Astrocyte of the cerebellum (primary cell): Measurements from ENCODE around the gene CHCHD10.
A peak's percentile ranks its signal among the peaks of the same experiment; 100 is the strongest.

Experiments
- DNase-seq: peaks from one replicate; pipeline ENCODE4 v3.0.0-alpha.2; 2011; ENCODE audit warnings: low read depth
- H3K4me3 ChIP-seq: 2 replicates; pipeline ENCODE4 v1.5.1; 2011; ENCODE audit warnings: mild to moderate bottlenecking, low read depth, low read length, moderate library complexity
- in situ Hi-C: cut with HindIII; loops from 2 replicates; pipeline ENCODE4 v1.10.0; 2017; ENCODE audit warnings: low sequenced_read_pairs
- TF ChIP-seq, protein P1 (sequence below): IDR thresholded peaks from 2 replicates; pipeline ENCODE4 v1.5.1; 2012; ENCODE audit warnings: low read length, low read depth, moderate library complexity, mild to moderate bottlenecking; ENCODE audit errors: missing control alignments

The CHCHD10 gene

DNA sequence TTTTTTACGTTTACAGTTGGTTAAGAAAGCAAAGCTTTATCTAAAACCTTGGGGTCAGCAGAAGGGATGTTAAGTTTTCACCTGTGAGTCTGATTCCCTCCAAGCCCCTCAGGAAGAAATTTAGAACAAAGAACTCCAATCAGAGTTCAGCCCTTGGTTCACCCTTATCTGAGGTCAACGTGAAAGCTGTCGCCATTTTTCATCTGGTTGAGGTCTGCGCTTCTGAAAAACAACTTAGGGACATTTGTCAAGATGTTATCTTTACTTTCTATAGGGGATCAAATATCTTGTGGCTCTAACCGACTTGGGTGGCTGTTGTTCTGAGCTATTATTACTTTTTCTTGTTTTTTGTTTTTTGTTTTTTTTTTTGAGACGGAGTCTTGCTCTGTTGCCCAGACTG, 46.9 kb downstream of the CHCHD10 start:
- in situ Hi-C loops = no loop called here

DNA sequence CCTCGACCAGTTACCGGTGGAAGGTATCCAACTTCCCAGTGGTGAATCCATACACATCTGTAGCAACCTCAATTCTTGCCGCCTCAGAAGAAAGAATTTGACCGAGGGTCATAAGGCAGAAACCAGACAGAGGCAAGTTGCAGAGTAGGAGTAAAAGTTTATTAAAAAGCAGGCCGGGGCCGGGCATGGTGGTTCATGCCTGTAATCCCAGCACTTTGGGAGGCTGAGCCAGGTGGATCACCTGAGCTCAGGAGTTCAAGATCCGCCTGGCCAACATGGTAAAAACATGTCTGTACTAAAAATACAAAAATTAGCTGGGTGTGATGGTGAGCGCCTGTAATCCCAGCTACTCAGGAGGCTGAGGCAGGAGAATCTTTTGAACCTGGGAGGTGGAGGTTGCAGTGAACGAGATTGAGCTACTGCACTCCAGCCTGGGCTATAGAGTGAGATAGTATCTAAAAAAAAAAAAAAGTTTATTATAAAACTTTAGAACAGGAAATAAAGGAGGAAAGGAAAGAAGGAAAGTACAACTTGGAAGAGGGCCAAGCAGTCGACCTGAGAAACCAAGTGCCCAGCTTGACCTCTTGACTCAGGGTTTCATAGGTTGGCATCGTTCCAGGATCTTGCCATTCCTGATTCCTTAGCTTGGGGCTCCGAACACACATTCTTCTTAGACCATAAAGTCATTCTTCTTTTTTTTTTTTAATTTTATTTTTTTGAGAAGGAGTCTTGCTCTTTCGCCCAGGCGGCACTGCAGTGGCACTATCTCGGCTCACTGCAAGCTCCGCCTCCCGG, 49.2 kb downstream of the CHCHD10 start:
- in situ Hi-C loops = no loop called here
- TF ChIP-seq, protein P1, sequence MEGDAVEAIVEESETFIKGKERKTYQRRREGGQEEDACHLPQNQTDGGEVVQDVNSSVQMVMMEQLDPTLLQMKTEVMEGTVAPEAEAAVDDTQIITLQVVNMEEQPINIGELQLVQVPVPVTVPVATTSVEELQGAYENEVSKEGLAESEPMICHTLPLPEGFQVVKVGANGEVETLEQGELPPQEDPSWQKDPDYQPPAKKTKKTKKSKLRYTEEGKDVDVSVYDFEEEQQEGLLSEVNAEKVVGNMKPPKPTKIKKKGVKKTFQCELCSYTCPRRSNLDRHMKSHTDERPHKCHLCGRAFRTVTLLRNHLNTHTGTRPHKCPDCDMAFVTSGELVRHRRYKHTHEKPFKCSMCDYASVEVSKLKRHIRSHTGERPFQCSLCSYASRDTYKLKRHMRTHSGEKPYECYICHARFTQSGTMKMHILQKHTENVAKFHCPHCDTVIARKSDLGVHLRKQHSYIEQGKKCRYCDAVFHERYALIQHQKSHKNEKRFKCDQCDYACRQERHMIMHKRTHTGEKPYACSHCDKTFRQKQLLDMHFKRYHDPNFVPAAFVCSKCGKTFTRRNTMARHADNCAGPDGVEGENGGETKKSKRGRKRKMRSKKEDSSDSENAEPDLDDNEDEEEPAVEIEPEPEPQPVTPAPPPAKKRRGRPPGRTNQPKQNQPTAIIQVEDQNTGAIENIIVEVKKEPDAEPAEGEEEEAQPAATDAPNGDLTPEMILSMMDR = no peak
- DNase-seq = no peak
- H3K4me3 ChIP-seq = no peak overlapping the region

More for the DNA sequence above, 46.9 kb downstream of the CHCHD10 start:
- TF ChIP-seq, protein P1 = no peak
- H3K4me3 ChIP-seq = no peak overlapping the region
- DNase-seq = no peak

DNA sequence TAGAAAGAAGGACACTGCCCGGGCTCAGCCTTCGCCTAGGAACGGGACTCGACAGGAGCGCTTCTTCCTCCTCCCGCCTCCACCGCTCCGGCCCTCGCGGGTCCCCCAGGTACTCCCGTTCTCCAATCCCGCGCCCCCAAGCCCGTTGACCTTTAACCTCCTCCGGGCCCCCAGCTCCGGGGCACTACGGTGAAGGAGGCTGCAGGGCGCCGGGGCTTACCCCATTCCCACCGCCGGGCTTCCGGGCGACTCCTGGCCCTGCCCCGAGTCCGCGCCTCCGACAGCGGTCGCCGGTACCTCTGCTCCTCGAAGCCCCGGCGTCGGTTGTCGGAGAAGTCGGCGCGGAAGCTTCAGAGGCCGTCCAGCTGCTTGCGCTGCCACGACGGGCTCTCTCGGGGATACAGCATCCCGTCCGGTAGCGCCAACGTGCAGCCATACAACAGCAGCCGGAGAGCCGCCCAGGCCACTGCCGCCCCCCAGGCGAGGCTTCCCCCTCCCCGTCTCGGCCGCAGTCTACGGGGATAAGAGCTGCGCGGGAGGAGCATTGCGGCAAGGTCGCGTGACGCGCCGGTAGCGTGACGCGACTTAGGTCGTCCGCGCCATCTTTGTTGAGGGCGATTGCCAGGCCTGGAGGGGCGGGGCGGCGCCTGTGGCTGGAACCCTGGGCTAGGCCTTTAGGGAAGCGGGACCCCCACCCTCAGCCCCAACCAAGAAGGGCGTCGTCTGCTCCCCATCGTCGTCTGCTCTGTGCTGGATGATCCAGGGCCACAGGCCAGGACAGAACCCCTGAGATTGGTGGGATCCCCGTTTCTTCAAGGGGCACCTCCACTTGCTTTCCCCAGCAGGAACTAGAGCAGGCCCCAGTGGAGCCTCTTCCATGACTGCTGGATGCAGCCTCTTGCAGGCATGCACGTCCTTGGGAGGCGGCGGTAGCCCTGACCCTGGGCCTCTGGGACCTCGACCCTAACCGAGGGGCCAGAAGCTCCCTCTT, 50.7 kb downstream of the CHCHD10 start:
- peak; percentile 63 for DNase-seq
- H3K4me3 ChIP-seq = peak overlapping the region; percentile 83
- in situ Hi-C loops = no loop called here
- TF ChIP-seq, protein P1 = no peak
